PFSK-1 (cell line): ENCODE data around the gene SPACA6.

Experiments used
- FOXP2 ChIP-seq: optimal IDR thresholded peaks from 2 replicates; pipeline ENCODE3; 2011; ENCODE audit warnings: borderline replicate concordance, control low read depth, inconsistent platforms; ENCODE audit not compliant: insufficient read depth; ENCODE audit errors: extremely low read length, extremely low read depth
- POLR2AphosphoS5 ChIP-seq: IDR thresholded peaks from 2 replicates; pipeline ENCODE4 v1.6.1; 2012; ENCODE audit warnings: low read depth, mild to moderate bottlenecking, control low read depth, low read length, moderate library complexity
- SIN3A ChIP-seq: IDR thresholded peaks from 2 replicates; pipeline ENCODE4 v1.6.1; 2012; ENCODE audit warnings: mild to moderate bottlenecking, low read length, moderate library complexity, borderline replicate concordance; ENCODE audit not compliant: insufficient read depth
- TAF1 ChIP-seq: IDR thresholded peaks from 2 replicates; pipeline ENCODE4 v1.6.1; 2012; ENCODE audit warnings: low read length, control low read depth, borderline replicate concordance; ENCODE audit not compliant: insufficient read depth
- TF ChIP-seq, protein P1 (sequence below), 2 experiments: IDR thresholded peaks; 2 replicates each; pipeline versions ENCODE4 v1.6.1 to v1.8.0; 2011 to 2012; ENCODE audit warnings: low read depth in 2 of 2, low read length in 2 of 2, control low read depth in 1 of 2, inconsistent platforms in 1 of 2, mild to moderate bottlenecking in 1 of 2, moderate library complexity in 1 of 2; ENCODE audit not compliant: insufficient read depth in 1 of 2

Gene SPACA6

GRCh38 chr19:51691584-51692428, 1.3 kb upstream of the SPACA6 start:
- no peak; the same call in 1 of the 2 replicates for TF ChIP-seq POLR2AphosphoS5
- TF ChIP-seq SIN3A, result no peak
- TF ChIP-seq TAF1, result no peak
- TF ChIP-seq, protein P1, sequence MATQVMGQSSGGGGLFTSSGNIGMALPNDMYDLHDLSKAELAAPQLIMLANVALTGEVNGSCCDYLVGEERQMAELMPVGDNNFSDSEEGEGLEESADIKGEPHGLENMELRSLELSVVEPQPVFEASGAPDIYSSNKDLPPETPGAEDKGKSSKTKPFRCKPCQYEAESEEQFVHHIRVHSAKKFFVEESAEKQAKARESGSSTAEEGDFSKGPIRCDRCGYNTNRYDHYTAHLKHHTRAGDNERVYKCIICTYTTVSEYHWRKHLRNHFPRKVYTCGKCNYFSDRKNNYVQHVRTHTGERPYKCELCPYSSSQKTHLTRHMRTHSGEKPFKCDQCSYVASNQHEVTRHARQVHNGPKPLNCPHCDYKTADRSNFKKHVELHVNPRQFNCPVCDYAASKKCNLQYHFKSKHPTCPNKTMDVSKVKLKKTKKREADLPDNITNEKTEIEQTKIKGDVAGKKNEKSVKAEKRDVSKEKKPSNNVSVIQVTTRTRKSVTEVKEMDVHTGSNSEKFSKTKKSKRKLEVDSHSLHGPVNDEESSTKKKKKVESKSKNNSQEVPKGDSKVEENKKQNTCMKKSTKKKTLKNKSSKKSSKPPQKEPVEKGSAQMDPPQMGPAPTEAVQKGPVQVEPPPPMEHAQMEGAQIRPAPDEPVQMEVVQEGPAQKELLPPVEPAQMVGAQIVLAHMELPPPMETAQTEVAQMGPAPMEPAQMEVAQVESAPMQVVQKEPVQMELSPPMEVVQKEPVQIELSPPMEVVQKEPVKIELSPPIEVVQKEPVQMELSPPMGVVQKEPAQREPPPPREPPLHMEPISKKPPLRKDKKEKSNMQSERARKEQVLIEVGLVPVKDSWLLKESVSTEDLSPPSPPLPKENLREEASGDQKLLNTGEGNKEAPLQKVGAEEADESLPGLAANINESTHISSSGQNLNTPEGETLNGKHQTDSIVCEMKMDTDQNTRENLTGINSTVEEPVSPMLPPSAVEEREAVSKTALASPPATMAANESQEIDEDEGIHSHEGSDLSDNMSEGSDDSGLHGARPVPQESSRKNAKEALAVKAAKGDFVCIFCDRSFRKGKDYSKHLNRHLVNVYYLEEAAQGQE (IDR thresholded peaks at IDR 0.05; ENCODE audit: insufficient read depth in 1 of 2, low read depth in 2 of 2, low read length in 2 of 2), result no peak
- no peak for TF ChIP-seq FOXP2

GRCh38 chr19:51692468-51692867, 662 bp upstream of the SPACA6 start:
- TF ChIP-seq, protein P1 (IDR thresholded peaks at IDR 0.05; ENCODE audit: insufficient read depth in 1 of 2, low read depth in 2 of 2, low read length in 2 of 2), result no peak
- no peak for TF ChIP-seq TAF1
- TF ChIP-seq SIN3A, result no peak
- no peak for TF ChIP-seq FOXP2
- no peak; the same call in 1 of the 2 replicates for TF ChIP-seq POLR2AphosphoS5

DNA sequence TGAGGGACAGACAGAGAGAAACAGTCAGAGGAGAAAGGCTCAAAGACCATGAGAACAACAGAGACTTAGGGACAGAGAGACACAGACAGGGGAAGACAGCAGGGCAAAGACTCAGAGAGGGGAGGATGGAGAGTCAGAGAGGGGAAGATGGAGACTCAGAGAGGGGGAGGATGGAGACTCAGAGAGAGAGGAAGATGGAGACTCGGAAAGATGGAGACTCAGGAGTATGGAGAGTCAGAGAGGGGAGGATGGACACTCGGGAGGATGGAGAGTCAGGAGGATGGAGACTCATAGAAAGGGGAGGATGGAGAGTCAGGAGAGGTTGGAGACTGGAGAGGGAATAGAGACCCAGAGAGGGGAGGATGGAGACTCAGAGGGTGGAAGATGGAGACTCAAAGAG, 689 bp downstream of the SPACA6 start:
- TF ChIP-seq, protein P1 (IDR thresholded peaks at IDR 0.05; ENCODE audit: insufficient read depth in 1 of 2, low read depth in 2 of 2, low read length in 2 of 2), result no peak
- TF ChIP-seq SIN3A (no peak), FOXP2 (no peak), TAF1 (no peak), POLR2AphosphoS5 (no peak)

DNA sequence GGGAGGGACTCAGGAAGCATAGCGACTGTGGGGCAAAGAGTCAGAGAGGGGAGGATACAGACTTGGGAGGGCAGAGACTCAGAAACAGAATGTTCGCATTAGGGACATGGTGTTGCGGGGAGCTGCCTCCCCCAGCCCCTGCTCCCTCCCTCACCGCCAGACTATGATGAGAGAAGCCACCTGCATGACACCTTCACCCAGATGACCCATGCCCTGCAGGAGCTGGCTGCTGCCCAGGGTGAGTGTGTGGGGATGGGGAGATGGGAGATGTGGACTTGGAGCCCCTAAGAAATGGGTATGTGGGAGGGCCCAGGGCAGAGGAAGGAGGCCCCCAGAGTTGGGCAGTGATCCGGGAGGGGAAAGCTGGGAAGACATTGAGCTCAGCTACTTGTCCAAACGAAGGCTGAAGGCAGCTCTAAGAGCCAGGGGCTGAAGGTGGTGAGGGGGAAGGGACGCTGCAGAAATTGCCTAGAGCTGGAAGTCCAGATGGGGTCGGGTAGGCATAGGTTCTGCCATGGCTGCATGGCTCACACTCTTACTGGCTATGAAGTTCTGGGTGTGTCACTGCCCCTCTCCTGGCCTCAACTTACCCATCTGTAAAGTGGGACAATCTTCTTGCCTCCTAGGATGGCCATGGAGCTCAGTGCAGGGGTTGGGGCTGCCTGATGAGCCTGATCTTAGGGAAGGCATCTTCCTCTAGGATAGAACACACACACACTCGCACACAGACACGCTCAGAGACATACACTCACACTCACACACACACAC, 1.4 kb downstream of the SPACA6 start:
- TF ChIP-seq, protein P1 (IDR thresholded peaks at IDR 0.05; ENCODE audit: insufficient read depth in 1 of 2, low read depth in 2 of 2, low read length in 2 of 2), result no peak
- TF ChIP-seq SIN3A (no peak), TAF1 (no peak), FOXP2 (no peak), POLR2AphosphoS5 (no peak)
